ENCODE measurements around the gene AVPR1B. TPM values are rescaled to one million over a fixed set of nuclear protein-coding genes. Genes with fewer than 3 reads are reported as not detected.
A peak's percentile ranks its signal among the peaks of the same experiment; 100 is the strongest.

The AVPR1B gene
- total RNA-seq, 1 experiment from 2014 or later = not detected

- Histone ChIP-seq H3K9me3 (no peaks in the 10 kb centered on the region), H3K4me3 (ENCODE audit: low read depth, low read length) (no peak overlapping the region), H3K4me1 (no peaks in the 10 kb centered on the region; the same call in 1 of the 2 replicates), H3K27me3 (replicated peaks; ENCODE audit: control insufficient read depth, insufficient read depth, low read length) (no peaks in the 10 kb centered on the region), H3K36me3 (ENCODE audit: control insufficient read depth, insufficient read depth, low read length) (no peaks in the 10 kb centered on the region)
- no peak for TF ChIP-seq CTCF (IDR thresholded peaks at IDR 0.05; ENCODE audit: insufficient read depth in 1 of 2, low read depth in 1 of 2, low read length in 1 of 2, severe bottlenecking in 1 of 2, unreplicated experiment in 1 of 2)
- intact Hi-C loops (cut with micrococcal nuclease; ENCODE audit: unreplicated experiment) = no loop called here
- ChIA-PET POLR2A (no interaction called here), CTCF (interaction anchor here (0.7 kb wide), 1 partner anchor 48 kb away, joined by 3 read pairs; no protein-coding TSS in a partner anchor)
- no TSS peak for BruUV-seq (replicated peaks)
- Mint-ChIP-seq H3K36me3 (ENCODE audit: insufficient read depth, unreplicated experiment) (no peaks in the 10 kb centered on the region), H3K27me3 (ENCODE audit: insufficient read depth, unreplicated experiment) (peaks cover 16% of the 10 kb centered on the region), H3K4me1 (ENCODE audit: low read depth, unreplicated experiment) (no peaks in the 10 kb centered on the region), H3K27ac (ENCODE audit: unreplicated experiment) (no peak overlapping the region), H3K4me3 (ENCODE audit: unreplicated experiment) (no peak overlapping the region), H3K9me3 (ENCODE audit: unreplicated experiment) (no peaks in the 10 kb centered on the region)
- no peak for DNase-seq
Measured at GRCh38 chr1:206079135-206079534, 38.1 kb downstream of the AVPR1B start.

- Mint-ChIP-seq H3K27me3 (ENCODE audit: insufficient read depth, unreplicated experiment) (peaks cover 17% of the 10 kb centered on the region), H3K27ac (ENCODE audit: unreplicated experiment) (no peak overlapping the region), H3K4me3 (ENCODE audit: unreplicated experiment) (no peak overlapping the region), H3K4me1 (ENCODE audit: low read depth, unreplicated experiment) (no peaks in the 10 kb centered on the region), H3K36me3 (ENCODE audit: insufficient read depth, unreplicated experiment) (no peaks in the 10 kb centered on the region), H3K9me3 (ENCODE audit: unreplicated experiment) (no peaks in the 10 kb centered on the region)
- H3K9me3 ChIP-seq = no peaks in the 10 kb centered on the region
- H3K27me3 ChIP-seq (replicated peaks; ENCODE audit: control insufficient read depth, insufficient read depth, low read length) = no peaks in the 10 kb centered on the region
- H3K4me3 ChIP-seq (ENCODE audit: low read depth, low read length) = no peak overlapping the region
- POLR2A ChIA-PET = no interaction called here
- H3K36me3 ChIP-seq (ENCODE audit: control insufficient read depth, insufficient read depth, low read length) = no peaks in the 10 kb centered on the region
- DNase-seq = no peak
- H3K4me1 ChIP-seq = no peaks in the 10 kb centered on the region; the same call in 1 of the 2 replicates
- no TSS peak for BruUV-seq (replicated peaks)
- TF ChIP-seq CTCF (IDR thresholded peaks at IDR 0.05; ENCODE audit: insufficient read depth in 1 of 2, low read depth in 1 of 2, low read length in 1 of 2, severe bottlenecking in 1 of 2, unreplicated experiment in 1 of 2) = no peak
- CTCF ChIA-PET = no interaction called here
- intact Hi-C loops (cut with micrococcal nuclease; ENCODE audit: unreplicated experiment) = no loop called here
Measured at GRCh38 chr1:206075786-206076755, 41.1 kb downstream of the AVPR1B start.

- Histone ChIP-seq H3K4me1 (no peaks in the 10 kb centered on the region), H3K9me3 (no peaks in the 10 kb centered on the region), H3K36me3 (ENCODE audit: control insufficient read depth, insufficient read depth, low read length) (no peaks in the 10 kb centered on the region), H3K4me3 (ENCODE audit: low read depth, low read length) (no peak overlapping the region), H3K27me3 (replicated peaks; ENCODE audit: control insufficient read depth, insufficient read depth, low read length) (no peaks in the 10 kb centered on the region)
- Mint-ChIP-seq H3K27me3 (ENCODE audit: insufficient read depth, unreplicated experiment) (peaks cover 14% of the 10 kb centered on the region), H3K9me3 (ENCODE audit: unreplicated experiment) (no peaks in the 10 kb centered on the region), H3K4me3 (ENCODE audit: unreplicated experiment) (no peak overlapping the region), H3K36me3 (ENCODE audit: insufficient read depth, unreplicated experiment) (no peaks in the 10 kb centered on the region), H3K27ac (ENCODE audit: unreplicated experiment) (no peak overlapping the region), H3K4me1 (ENCODE audit: low read depth, unreplicated experiment) (no peaks in the 10 kb centered on the region)
- BruUV-seq (replicated peaks) = no TSS peak
- ChIA-PET CTCF (no interaction called here), POLR2A (no interaction called here)
- intact Hi-C loops (cut with micrococcal nuclease; ENCODE audit: unreplicated experiment) = no loop called here
- peak in 1 of 2 experiments; percentile 15 for TF ChIP-seq CTCF (IDR thresholded peaks at IDR 0.05; ENCODE audit: insufficient read depth in 1 of 2, low read depth in 1 of 2, low read length in 1 of 2, severe bottlenecking in 1 of 2, unreplicated experiment in 1 of 2)
- DNase-seq = no peak
Measured at GRCh38 chr1:206074839-206075238, 42.3 kb downstream of the AVPR1B start.

All from Caco-2 (cell line).